Suprapubic skin (tissue), 3 donors: ENCODE measurements around the gene SHLD1.

Experiments
- CTCF ChIP-seq, 2 donors: fragments of 200-600 bp in 1 of 2; fragments of 450-650 bp in 1 of 2; sonication (generic) in 1 of 2; IDR thresholded peaks; one replicate each; pipeline ENCODE4 v1.5.1; 2016 to 2019; ENCODE audit warnings: antibody characterized with exemption in 2 of 2, mild to moderate bottlenecking in 1 of 2, moderate library complexity in 1 of 2
- POLR2A ChIP-seq, 2 donors: fragments of 450-650 bp; IDR thresholded peaks; one replicate each; pipeline ENCODE4 v1.6.1; 2017; ENCODE audit warnings: antibody characterized with exemption in 2 of 2, mild to moderate bottlenecking in 2 of 2, moderate library complexity in 2 of 2

- TF ChIP-seq CTCF (IDR thresholded peaks at IDR 0.05) (no peak), POLR2A (IDR thresholded peaks at IDR 0.05) (no peak)
Measured at GRCh38 chr20:5734602-5735001, 15.6 kb upstream of the SHLD1 start.
